T-helper 1 cell treated with Interleukin-12 subunit alpha and Interleukin-12 subunit beta and Interleukin-4 antibody, amounts not matched to agents 30 μg/mL and 1 μg/mL, for 36 hours (primary cell): Measurements from ENCODE around the gene ATF1.
"Not testable (repeated sequence)": the region's sequence is repeated elsewhere in the genome, so short reads cannot be mapped to it uniquely, and the experiment has no call there.

Source experiments
- H3K27ac Mint-ChIP-seq: one replicate; pipeline ENCODE4 v1.8.0; 2021; ENCODE audit warnings: mild to moderate bottlenecking, mixed read lengths
- H3K27me3 Mint-ChIP-seq: one replicate; pipeline ENCODE4 v1.8.0; 2021; ENCODE audit warnings: low read depth, mixed read lengths
- H3K36me3 Mint-ChIP-seq: one replicate; pipeline ENCODE4 v1.8.0; 2021; ENCODE audit warnings: low read depth, mixed read lengths
- H3K4me1 Mint-ChIP-seq: one replicate; pipeline ENCODE4 v1.8.0; 2021; ENCODE audit warnings: low read depth, mixed read lengths
- H3K4me3 Mint-ChIP-seq: one replicate; pipeline ENCODE4 v1.8.0; 2021; ENCODE audit warnings: mild to moderate bottlenecking, moderate library complexity, mixed read lengths
- H3K9me3 Mint-ChIP-seq: one replicate; pipeline ENCODE4 v1.8.0; 2021; ENCODE audit warnings: mixed read lengths

ATF1 gene

GRCh38 chr12:50740307-50740706 is 23.6 kb upstream of the ATF1 start:
- Mint-ChIP-seq H3K9me3 (no peaks in the 10 kb centered on the region), H3K36me3 (peaks cover 47% of the 10 kb centered on the region), H3K4me3 (no peak overlapping the region), H3K4me1 (no peaks in the 10 kb centered on the region), H3K27ac (peak overlapping the region; percentile 42), H3K27me3 (no peaks in the 10 kb centered on the region)

- Mint-ChIP-seq H3K27me3 (no peaks in the 10 kb centered on the region), H3K27ac (no peak overlapping the region), H3K4me1 (no peaks in the 10 kb centered on the region), H3K9me3 (no peaks in the 10 kb centered on the region), H3K4me3 (no peak overlapping the region), H3K36me3 (peaks cover 48% of the 10 kb centered on the region)
These were observed 21.1 kb upstream of the ATF1 start for GRCh38 chr12:50742776-50743175.

- Mint-ChIP-seq H3K9me3 (no peaks in the 10 kb centered on the region), H3K4me3 (no peak overlapping the region), H3K27me3 (no peaks in the 10 kb centered on the region), H3K27ac (no peak overlapping the region), H3K4me1 (no peaks in the 10 kb centered on the region), H3K36me3 (peaks cover 42% of the 10 kb centered on the region)
These were observed 18.0 kb upstream of the ATF1 start for GRCh38 chr12:50745861-50746260.

GRCh38 chr12:50746431-50746830 is 17.5 kb upstream of the ATF1 start:
- Mint-ChIP-seq H3K36me3 (peaks cover 37% of the 10 kb centered on the region), H3K27me3 (no peaks in the 10 kb centered on the region), H3K4me1 (no peaks in the 10 kb centered on the region), H3K4me3 (no peak overlapping the region), H3K27ac (no peak overlapping the region), H3K9me3 (no peaks in the 10 kb centered on the region)

- Mint-ChIP-seq H3K27me3 (no peaks in the 10 kb centered on the region), H3K4me1 (no peaks in the 10 kb centered on the region), H3K27ac (no peak overlapping the region), H3K9me3 (no peaks in the 10 kb centered on the region), H3K4me3 (no peak overlapping the region), H3K36me3 (peaks cover 29% of the 10 kb centered on the region)
These were observed 16.1 kb upstream of the ATF1 start for GRCh38 chr12:50747817-50748216.

GRCh38 chr12:50749459-50749882 is 14.4 kb upstream of the ATF1 start:
- Mint-ChIP-seq H3K27me3 (no peaks in the 10 kb centered on the region), H3K4me3 (no peak overlapping the region), H3K27ac (no peak overlapping the region)

GRCh38 chr12:50750366-50750765 is 13.5 kb upstream of the ATF1 start:
- Mint-ChIP-seq H3K4me1 (no peaks in the 10 kb centered on the region), H3K27me3 (no peaks in the 10 kb centered on the region), H3K4me3 (no peak overlapping the region), H3K27ac (no peak overlapping the region), H3K9me3 (no peaks in the 10 kb centered on the region), H3K36me3 (peaks cover 21% of the 10 kb centered on the region)

More at GRCh38 chr12:50749459-50749882, 14.4 kb upstream of the ATF1 start:
- Mint-ChIP-seq H3K9me3 (no peaks in the 10 kb centered on the region), H3K36me3 (peaks cover 24% of the 10 kb centered on the region), H3K4me1 (no peaks in the 10 kb centered on the region)

- peak overlapping the region; percentile 12 for H3K27ac Mint-ChIP-seq
- no peak overlapping the region for H3K4me3 Mint-ChIP-seq
- H3K4me1 Mint-ChIP-seq: no peaks in the 10 kb centered on the region
- H3K9me3 Mint-ChIP-seq: no peaks in the 10 kb centered on the region
- no peaks in the 10 kb centered on the region for H3K27me3 Mint-ChIP-seq
- H3K36me3 Mint-ChIP-seq: peaks cover 14% of the 10 kb centered on the region
These were observed 11.8 kb upstream of the ATF1 start for GRCh38 chr12:50751948-50752721.

- H3K4me3 Mint-ChIP-seq: no peak overlapping the region
- no peaks in the 10 kb centered on the region for H3K4me1 Mint-ChIP-seq
- H3K27ac Mint-ChIP-seq: no peak overlapping the region
- peaks cover 7% of the 10 kb centered on the region for H3K36me3 Mint-ChIP-seq
- no peaks in the 10 kb centered on the region for H3K27me3 Mint-ChIP-seq
- no peaks in the 10 kb centered on the region for H3K9me3 Mint-ChIP-seq
These were observed 10.6 kb upstream of the ATF1 start for GRCh38 chr12:50753232-50753769.

GRCh38 chr12:50764286-50765094 is 589 bp downstream of the ATF1 start:
- Mint-ChIP-seq H3K36me3 (peaks cover 10% of the 10 kb centered on the region), H3K4me3 (peak overlapping the region; percentile 96), H3K27ac (peak overlapping the region; percentile 98), H3K4me1 (peaks cover 29% of the 10 kb centered on the region), H3K9me3 (no peaks in the 10 kb centered on the region), H3K27me3 (no peaks in the 10 kb centered on the region)

GRCh38 chr12:50765095-50765911 is 1.4 kb downstream of the ATF1 start:
- Mint-ChIP-seq H3K4me1 (peaks cover 29% of the 10 kb centered on the region), H3K27me3 (no peaks in the 10 kb centered on the region), H3K36me3 (peaks cover 10% of the 10 kb centered on the region), H3K27ac (peak overlapping the region; percentile 98), H3K9me3 (no peaks in the 10 kb centered on the region), H3K4me3 (peak overlapping the region; percentile 86)

- Mint-ChIP-seq H3K4me3 (no peak overlapping the region), H3K27me3 (no peaks in the 10 kb centered on the region), H3K36me3 (peaks cover 21% of the 10 kb centered on the region), H3K4me1 (peaks cover 23% of the 10 kb centered on the region), H3K27ac (no peak overlapping the region), H3K9me3 (peaks cover 6% of the 10 kb centered on the region)
These were observed 4.5 kb downstream of the ATF1 start for GRCh38 chr12:50768391-50768790.

GRCh38 chr12:50768813-50769212 is 4.9 kb downstream of the ATF1 start:
- not testable (repeated sequence) for H3K27me3 Mint-ChIP-seq, H3K9me3 Mint-ChIP-seq, H3K4me3 Mint-ChIP-seq, H3K27ac Mint-ChIP-seq
- Mint-ChIP-seq H3K4me1 (peaks cover 21% of the 10 kb centered on the region), H3K36me3 (peaks cover 18% of the 10 kb centered on the region)

- Mint-ChIP-seq H3K36me3 (peaks cover 16% of the 10 kb centered on the region), H3K27me3 (no peaks in the 10 kb centered on the region), H3K27ac (no peak overlapping the region), H3K4me3 (no peak overlapping the region), H3K4me1 (peaks cover 8% of the 10 kb centered on the region), H3K9me3 (peaks cover 6% of the 10 kb centered on the region)
These were observed 7.5 kb downstream of the ATF1 start for GRCh38 chr12:50771409-50771808.
